K562 (cell line): ENCODE results near the gene ATP23. TPM values are rescaled to one million over a fixed set of nuclear protein-coding genes. Genes with fewer than 3 reads are reported as not detected.

Experiments used
- BMI1 ChIP-seq: fragments of 150-350 bp; IDR thresholded peaks from 2 replicates; pipeline ENCODE4 v1.6.1; 2014; ENCODE audit warnings: low read length
- BRD4 ChIP-seq: fragments of 200-600 bp; sonication (generic); IDR thresholded peaks from 2 replicates; pipeline ENCODE4 v1.6.1; 2017; ENCODE audit warnings: inconsistent platforms
- CTCFL ChIP-seq: IDR thresholded peaks from 2 replicates; pipeline ENCODE4 v1.6.1; 2011; ENCODE audit warnings: borderline replicate concordance, low read depth, mild to moderate bottlenecking, moderate library complexity, low read length; ENCODE audit not compliant: insufficient read depth, poor library complexity, severe bottlenecking
- DACH1 ChIP-seq: fragments of 450-650 bp; IDR thresholded peaks from 2 replicates; pipeline ENCODE4 v1.6.1; 2018; ENCODE audit not compliant: partially characterized antibody
- ETV5 ChIP-seq: sonication (generic); formaldehyde crosslinking; IDR thresholded peaks from 2 replicates; pipeline ENCODE4 v1.4.0; 2020; ENCODE audit warnings: low read depth, mild to moderate bottlenecking, missing genetic modification reagents
- FOXP1 ChIP-seq: sonication (generic); formaldehyde crosslinking; IDR thresholded peaks from 2 replicates; pipeline ENCODE4 v1.8.0; 2022; ENCODE audit warnings: mild to moderate bottlenecking, missing genetic modification reagents
- GATAD2B ChIP-seq: fragments of 450-650 bp; IDR thresholded peaks from 2 replicates; pipeline ENCODE4 v1.6.1; 2017; ENCODE audit warnings: mild to moderate bottlenecking, borderline replicate concordance
- HNRNPLL ChIP-seq: fragments of 200-400 bp; formaldehyde crosslinking; IDR thresholded peaks from 2 replicates; pipeline ENCODE4 v1.6.1; 2017; ENCODE audit warnings: low read length, low read depth, mild to moderate bottlenecking; ENCODE audit not compliant: poor library complexity, severe bottlenecking
- MECOM ChIP-seq: fragments of 250-450 bp; sonication (Bioruptor Pico); IDR thresholded peaks from 2 replicates; pipeline ENCODE4 v1.8.0; 2022; ENCODE audit warnings: inconsistent platforms
- NFATC3 ChIP-seq: fragments of 450-650 bp; IDR thresholded peaks from 2 replicates; pipeline ENCODE4 v1.6.1; 2017; ENCODE audit warnings: mild to moderate bottlenecking
- PBX2 ChIP-seq, 2 experiments: IDR thresholded peaks in 1 of 2; conservative IDR thresholded peaks in 1 of 2; 2 replicates each; pipeline ENCODE4 v1.6.1; 2016; ENCODE audit warnings: low read depth in 2 of 2, mild to moderate bottlenecking in 1 of 2, missing compliant biosample characterization in 1 of 2, missing genetic modification characterization in 1 of 2, moderate library complexity in 1 of 2
- PRDM10 ChIP-seq: fragments of 450-650 bp; IDR thresholded peaks from 2 replicates; pipeline ENCODE4 v1.6.1; 2018; ENCODE audit not compliant: partially characterized antibody
- SPI1 ChIP-seq: IDR thresholded peaks from 2 replicates; pipeline ENCODE4 v1.6.1; 2011; ENCODE audit warnings: low read depth, low read length, control low read depth, borderline replicate concordance
- SRSF1 ChIP-seq: fragments of 200-400 bp; formaldehyde crosslinking; IDR thresholded peaks from 2 replicates; pipeline ENCODE4 v1.6.1; 2017; ENCODE audit warnings: mild to moderate bottlenecking, low read depth, low read length, moderate library complexity
- TBL1XR1 ChIP-seq, 2 experiments: IDR thresholded peaks; 2 replicates each; pipeline ENCODE4 v1.6.1; 2012; ENCODE audit warnings: improper control_type of control experiment in 2 of 2, low read length in 2 of 2, mild to moderate bottlenecking in 1 of 2
- ZNF133 ChIP-seq: fragments of 250-450 bp; sonication (Bioruptor Pico); IDR thresholded peaks from 2 replicates; pipeline ENCODE4 v1.4.0; 2020; ENCODE audit warnings: mild to moderate bottlenecking
- ZNF165 ChIP-seq: fragments of 250-450 bp; sonication (Bioruptor Pico); IDR thresholded peaks from 2 replicates; pipeline ENCODE4 v1.4.0; 2020; ENCODE audit warnings: borderline replicate concordance
- ZNF3 ChIP-seq: fragments of 250-450 bp; sonication (Bioruptor Pico); IDR thresholded peaks from 2 replicates; pipeline ENCODE4 v1.5.0; 2021; ENCODE audit warnings: mild to moderate bottlenecking, moderate library complexity
- ZNF830 ChIP-seq: fragments of 250-450 bp; sonication (Bioruptor Pico); IDR thresholded peaks from 2 replicates; pipeline ENCODE4 v1.5.0; 2021; ENCODE audit warnings: mild to moderate bottlenecking
- polyA plus RNA-seq, 8 experiments: library from polyadenylated mRNA; depleted of rRNA in 4 of 8; stranded (reverse) in 5 of 8; unstranded in 3 of 8; fragments of >200 nt; fragmentation: Nextera tagmentation in 2 of 8; fragmentation: Illumina TruSeq in 1 of 8; extraction: Ambion mirVana in 2 of 8; extraction: Trizol in 1 of 8; gene quantifications; 2 replicates each; pipeline versions ENCODE4 v1.2.1 to v1.2.3, GENCODE V29; 2011 to 2014; ENCODE audit warnings: inconsistent platforms in 1 of 8, missing spikeins in 1 of 8
- total RNA-seq, 7 experiments: library from RNA; depleted of rRNA in 6 of 7; stranded (reverse); fragments of >200 nt in 6 of 7; fragmentation: Illumina TruSeq in 2 of 7; extraction: Trizol in 2 of 7; gene quantifications; 2 replicates each; pipeline versions ENCODE4 v1.2.1 to v1.2.3, GENCODE V29; 2011 to 2021; ENCODE audit warnings: low replicate concordance in 1 of 7

ATP23 gene
- total and polyA plus RNA-seq, 9 of the 15 experiments (the other 6 are each of a cell fraction or from before 2014, with no cell fraction given) = 8.3 to 53.7 (median 28.5) TPM

GRCh38 chr12:57904848-57905811, 36.2 kb upstream of the ATP23 start (continued):
- TF ChIP-seq ZNF830 (CRISPR knock-in tag) (no peak), ZNF133 (CRISPR knock-in tag) (no peak), CTCFL (no peak), TBL1XR1 (IDR thresholded peaks at IDR 0.05; ENCODE audit: low read length in 2 of 2) (0 out of 4 replicates have a peak, but pooled peaks of 1 of the 2 experiments have one; percentile 66), BMI1 (no peak), NFATC3 (no peak), BRD4 (no peak), ZNF165 (CRISPR knock-in tag) (no peak), DACH1 (peak; percentile 12), HNRNPLL (no peak), MECOM (CRISPR knock-in tag) (no peak), ZNF3 (CRISPR knock-in tag) (no peak), GATAD2B (no peak; the same call in 1 of the 2 replicates), PRDM10 (peak; percentile 7), PBX2 (CRISPR knock-in tag; IDR thresholded peaks at IDR 0.05; ENCODE audit: low read depth) (no peak), PBX2 (tag; conservative IDR thresholded peaks at IDR 0.05; ENCODE audit: low read depth) (no peak), SPI1 (no peak), SRSF1 (no peak), ETV5 (CRISPR knock-in tag) (peak; percentile 54; the same call in 1 of the 2 replicates), FOXP1 (CRISPR knock-in tag) (no peak; the same call in 1 of the 2 replicates)
